ENCODE results near the gene UGGT2. TPM values are rescaled to one million over a fixed set of nuclear protein-coding genes. Genes with fewer than 3 reads are reported as not detected.

Gene UGGT2
- total RNA-seq, 3 donors from 2014 or later (not counting 1 experiment from before 2014, with no cell fraction given), result 0.63 to 1.4 (median 1.3) TPM

DNA sequence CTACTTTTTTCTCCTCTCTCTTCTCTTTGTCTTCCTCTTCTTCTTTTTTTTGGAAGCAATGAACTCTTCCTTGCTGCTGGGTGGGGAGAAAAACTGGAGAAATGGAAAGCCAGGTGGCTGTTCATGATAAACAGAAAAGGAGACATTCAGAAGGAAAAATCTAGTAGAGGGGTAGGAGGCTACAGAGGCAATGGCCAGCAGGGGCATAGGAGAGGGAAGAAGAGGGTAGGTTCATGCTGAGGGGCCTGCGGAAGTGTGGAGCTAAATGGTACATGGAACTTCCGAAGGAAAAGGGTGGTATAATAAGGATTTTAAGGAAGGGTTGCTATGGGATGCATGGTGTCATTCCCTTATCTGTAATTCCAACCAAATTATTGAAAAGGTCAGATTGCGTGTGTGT is 19.2 kb upstream of the UGGT2 start:
- Mint-ChIP-seq H3K9me3 (peaks cover 4 to 9% of the 10 kb centered on the region in 2 donors), H3K27me3 (ENCODE audit: low read depth in 2 of 2) (no peaks in the 10 kb centered on the region), H3K4me3 (no peak overlapping the region), H3K27ac (no peak overlapping the region), H3K4me1 (no peaks in the 10 kb centered on the region), H3K36me3 (no peaks in the 10 kb centered on the region)
- H3K36me3 ChIP-seq (ENCODE audit: control insufficient read depth, insufficient read depth, low read length), result no peaks in the 10 kb centered on the region
- intact Hi-C loops (cut with micrococcal nuclease), result no loop called here
- H3K27me3 ChIP-seq (ENCODE audit: control insufficient read depth, insufficient read depth, low read length), result no peaks in the 10 kb centered on the region
- DNase-seq (no peak), ATAC-seq (no peak)
- peaks cover 5% of the 10 kb centered on the region for H3K9me3 ChIP-seq (ENCODE audit: control insufficient read depth, insufficient read depth, low read length)
- TF ChIP-seq, protein P1, sequence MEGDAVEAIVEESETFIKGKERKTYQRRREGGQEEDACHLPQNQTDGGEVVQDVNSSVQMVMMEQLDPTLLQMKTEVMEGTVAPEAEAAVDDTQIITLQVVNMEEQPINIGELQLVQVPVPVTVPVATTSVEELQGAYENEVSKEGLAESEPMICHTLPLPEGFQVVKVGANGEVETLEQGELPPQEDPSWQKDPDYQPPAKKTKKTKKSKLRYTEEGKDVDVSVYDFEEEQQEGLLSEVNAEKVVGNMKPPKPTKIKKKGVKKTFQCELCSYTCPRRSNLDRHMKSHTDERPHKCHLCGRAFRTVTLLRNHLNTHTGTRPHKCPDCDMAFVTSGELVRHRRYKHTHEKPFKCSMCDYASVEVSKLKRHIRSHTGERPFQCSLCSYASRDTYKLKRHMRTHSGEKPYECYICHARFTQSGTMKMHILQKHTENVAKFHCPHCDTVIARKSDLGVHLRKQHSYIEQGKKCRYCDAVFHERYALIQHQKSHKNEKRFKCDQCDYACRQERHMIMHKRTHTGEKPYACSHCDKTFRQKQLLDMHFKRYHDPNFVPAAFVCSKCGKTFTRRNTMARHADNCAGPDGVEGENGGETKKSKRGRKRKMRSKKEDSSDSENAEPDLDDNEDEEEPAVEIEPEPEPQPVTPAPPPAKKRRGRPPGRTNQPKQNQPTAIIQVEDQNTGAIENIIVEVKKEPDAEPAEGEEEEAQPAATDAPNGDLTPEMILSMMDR (IDR thresholded peaks at IDR 0.05), result no peak
- WGBS (ENCODE audit: insufficient coverage), result 66% methylated on average over 3 of the region's 3 CpGs
- H3K27ac ChIP-seq (ENCODE audit: low read length), result no peak overlapping the region
- H3K4me1 ChIP-seq (ENCODE audit: control insufficient read depth, insufficient read depth, low read length), result no peaks in the 10 kb centered on the region
- H3K4me3 ChIP-seq (ENCODE audit: low read length), result no peak overlapping the region

DNA sequence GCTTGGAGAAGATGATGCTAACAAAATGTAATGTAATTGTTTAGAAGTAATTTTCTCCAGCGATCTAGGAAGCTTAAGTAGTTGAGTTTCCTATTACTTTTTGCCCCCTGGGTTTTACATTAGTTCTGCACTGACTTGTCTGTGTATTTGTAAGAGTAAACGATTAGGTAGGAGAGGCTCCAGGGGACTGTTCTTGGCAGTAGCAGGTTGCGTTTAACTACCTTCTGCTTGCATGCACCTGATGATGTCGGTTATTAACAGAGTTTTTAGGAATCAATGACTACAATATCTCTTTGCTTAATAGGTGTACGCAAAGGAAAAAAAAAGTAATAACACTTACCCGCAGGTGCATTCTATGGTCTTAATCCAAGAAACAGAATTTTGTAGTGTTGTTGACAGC is 18.3 kb upstream of the UGGT2 start:
- peaks cover 5% of the 10 kb centered on the region for H3K9me3 ChIP-seq (ENCODE audit: control insufficient read depth, insufficient read depth, low read length)
- 84% methylated on average over 6 of the region's 6 CpGs for WGBS (ENCODE audit: insufficient coverage)
- intact Hi-C loops (cut with micrococcal nuclease), result no loop called here
- no peaks in the 10 kb centered on the region for H3K36me3 ChIP-seq (ENCODE audit: control insufficient read depth, insufficient read depth, low read length)
- ATAC-seq (no peak), DNase-seq (no peak)
- H3K27me3 ChIP-seq (ENCODE audit: control insufficient read depth, insufficient read depth, low read length), result no peaks in the 10 kb centered on the region
- H3K27ac ChIP-seq (ENCODE audit: low read length), result no peak overlapping the region
- no peak overlapping the region for H3K4me3 ChIP-seq (ENCODE audit: low read length)
- Mint-ChIP-seq H3K9me3 (peaks cover 2 to 6% of the 10 kb centered on the region in 2 donors), H3K4me1 (no peaks in the 10 kb centered on the region), H3K27ac (no peak overlapping the region), H3K36me3 (no peaks in the 10 kb centered on the region), H3K27me3 (ENCODE audit: low read depth in 2 of 2) (no peaks in the 10 kb centered on the region), H3K4me3 (no peak overlapping the region)
- no peaks in the 10 kb centered on the region for H3K4me1 ChIP-seq (ENCODE audit: control insufficient read depth, insufficient read depth, low read length)
- TF ChIP-seq, protein P1 (IDR thresholded peaks at IDR 0.05), result no peak

DNA sequence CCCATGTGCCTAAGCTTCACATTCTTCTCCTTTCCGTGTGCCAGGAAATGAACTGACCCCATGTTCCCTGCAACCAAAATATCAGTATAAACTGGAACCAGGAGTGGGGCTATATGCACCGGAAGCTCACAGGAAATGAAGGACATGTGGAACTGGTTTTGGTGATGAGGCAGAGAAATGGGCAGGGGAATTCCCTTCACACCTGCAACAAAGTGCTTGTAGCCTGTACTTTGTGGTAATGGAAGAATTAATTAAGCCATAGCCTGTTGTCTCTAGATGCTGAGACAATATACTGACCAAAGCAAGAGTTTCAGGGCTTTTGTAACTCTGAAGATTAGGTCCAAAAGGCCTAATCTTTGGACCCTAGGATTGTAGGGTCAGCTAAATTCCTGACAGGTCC is 15.5 kb upstream of the UGGT2 start:
- TF ChIP-seq, protein P1 (IDR thresholded peaks at IDR 0.05), result no peak
- no peaks in the 10 kb centered on the region for H3K4me1 Mint-ChIP-seq
- Histone ChIP-seq H3K4me3 (ENCODE audit: low read length) (no peak overlapping the region), H3K27ac (ENCODE audit: low read length) (no peak overlapping the region), H3K27me3 (ENCODE audit: control insufficient read depth, insufficient read depth, low read length) (no peaks in the 10 kb centered on the region), H3K36me3 (ENCODE audit: control insufficient read depth, insufficient read depth, low read length) (no peaks in the 10 kb centered on the region), H3K4me1 (ENCODE audit: control insufficient read depth, insufficient read depth, low read length) (no peaks in the 10 kb centered on the region), H3K9me3 (ENCODE audit: control insufficient read depth, insufficient read depth, low read length) (peaks cover 5% of the 10 kb centered on the region)
- H3K4me3 Mint-ChIP-seq, result no peak overlapping the region
- intact Hi-C loops (cut with micrococcal nuclease), result no loop called here
- DNase-seq, result no peak
- no peak for ATAC-seq
- H3K27me3 Mint-ChIP-seq (ENCODE audit: low read depth in 2 of 2), result no peaks in the 10 kb centered on the region
- WGBS (ENCODE audit: insufficient coverage), result 71% methylated on average over 2 of the region's 2 CpGs
- no peak overlapping the region for H3K27ac Mint-ChIP-seq
- no peaks in the 10 kb centered on the region for H3K36me3 Mint-ChIP-seq
- peaks cover 4 to 5% of the 10 kb centered on the region in 2 donors for H3K9me3 Mint-ChIP-seq

DNA sequence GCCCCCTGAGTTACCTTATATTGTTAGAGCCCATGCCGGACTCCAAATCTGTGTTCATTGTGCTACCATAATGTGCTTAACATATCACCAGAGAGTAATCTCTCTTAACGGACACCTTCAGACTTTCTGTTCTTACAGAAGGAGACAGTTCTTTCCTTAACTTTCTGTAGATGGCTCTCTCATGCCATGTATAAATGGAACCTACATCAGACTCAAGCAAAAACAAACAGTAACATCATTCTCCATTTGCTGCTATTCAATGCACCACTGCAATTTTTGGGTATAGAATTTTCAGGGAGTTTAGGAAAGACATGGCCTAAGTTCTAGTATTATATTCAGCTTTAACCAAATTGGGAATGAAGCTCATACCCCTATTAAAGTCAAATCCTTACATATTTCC is 12.6 kb upstream of the UGGT2 start:
- TF ChIP-seq, protein P1 (IDR thresholded peaks at IDR 0.05), result no peak
- WGBS (ENCODE audit: insufficient coverage), result 90% methylated on average over 2 of the region's 2 CpGs
- Mint-ChIP-seq H3K27ac (no peak overlapping the region), H3K27me3 (ENCODE audit: low read depth in 2 of 2) (no peaks in the 10 kb centered on the region), H3K4me1 (no peaks in the 10 kb centered on the region), H3K4me3 (no peak overlapping the region), H3K36me3 (no peaks in the 10 kb centered on the region), H3K9me3 (peaks cover 2 to 5% of the 10 kb centered on the region in 2 donors)
- no peaks in the 10 kb centered on the region for H3K27me3 ChIP-seq (ENCODE audit: control insufficient read depth, insufficient read depth, low read length)
- DNase-seq (no peak), ATAC-seq (no peak)
- no peak overlapping the region for H3K4me3 ChIP-seq (ENCODE audit: low read length)
- H3K27ac ChIP-seq (ENCODE audit: low read length), result no peak overlapping the region
- intact Hi-C loops (cut with micrococcal nuclease), result no loop called here
- H3K4me1 ChIP-seq (ENCODE audit: control insufficient read depth, insufficient read depth, low read length), result no peaks in the 10 kb centered on the region
- no peaks in the 10 kb centered on the region for H3K36me3 ChIP-seq (ENCODE audit: control insufficient read depth, insufficient read depth, low read length)
- H3K9me3 ChIP-seq (ENCODE audit: control insufficient read depth, insufficient read depth, low read length), result peaks cover 5% of the 10 kb centered on the region
